ENCODE results near the gene GRN. TPM values are rescaled to one million over a fixed set of nuclear protein-coding genes. Genes with fewer than 3 reads are reported as not detected.

GRN gene
- 285 and 293 TPM in 2 replicates for total RNA-seq (2014; rRNA removed; shearing (Covaris generic))

DNA sequence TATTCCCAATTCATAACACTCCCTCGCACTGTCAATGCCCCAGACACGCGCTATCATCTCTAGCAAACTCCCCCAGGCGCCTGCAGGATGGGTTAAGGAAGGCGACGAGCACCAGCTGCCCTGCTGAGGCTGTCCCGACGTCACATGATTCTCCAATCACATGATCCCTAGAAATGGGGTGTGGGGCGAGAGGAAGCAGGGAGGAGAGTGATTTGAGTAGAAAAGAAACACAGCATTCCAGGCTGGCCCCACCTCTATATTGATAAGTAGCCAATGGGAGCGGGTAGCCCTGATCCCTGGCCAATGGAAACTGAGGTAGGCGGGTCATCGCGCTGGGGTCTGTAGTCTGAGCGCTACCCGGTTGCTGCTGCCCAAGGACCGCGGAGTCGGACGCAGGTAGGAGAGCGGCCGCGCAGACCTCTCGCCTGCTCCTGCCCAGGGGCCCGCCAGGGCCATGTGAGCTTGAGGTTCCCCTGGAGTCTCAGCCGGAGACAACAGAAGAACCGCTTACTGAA, at the start of gene GRN:
GRN (plus strand) TSS at position 364 of the 515 bp plus-strand sequence. CDS start 3,863 bp downstream, outside the sequence.
- peak; percentile 99 for DNase-seq (ENCODE audit: low spot score)

DNA sequence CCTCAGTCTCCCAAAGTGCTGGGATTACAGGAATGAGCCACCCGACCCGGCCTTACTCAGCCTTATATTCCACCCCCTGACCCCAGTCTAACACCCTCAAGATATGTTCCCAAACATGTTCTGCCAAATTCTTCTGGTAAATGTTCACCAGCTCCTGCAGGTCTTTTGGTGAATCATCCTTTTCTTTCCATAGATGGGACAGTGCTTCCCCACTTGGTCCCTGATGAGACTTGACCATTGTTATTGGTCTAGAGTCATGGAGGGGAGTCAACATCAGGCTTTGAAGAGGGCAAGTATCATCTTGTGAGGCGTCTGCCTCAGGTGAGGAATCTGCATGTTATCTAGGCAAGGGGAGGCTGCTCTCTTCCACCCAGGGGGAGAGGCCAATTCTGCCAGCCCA, 47.1 kb upstream of the GRN start:
- DNase-seq (ENCODE audit: low spot score): no peak

DNA sequence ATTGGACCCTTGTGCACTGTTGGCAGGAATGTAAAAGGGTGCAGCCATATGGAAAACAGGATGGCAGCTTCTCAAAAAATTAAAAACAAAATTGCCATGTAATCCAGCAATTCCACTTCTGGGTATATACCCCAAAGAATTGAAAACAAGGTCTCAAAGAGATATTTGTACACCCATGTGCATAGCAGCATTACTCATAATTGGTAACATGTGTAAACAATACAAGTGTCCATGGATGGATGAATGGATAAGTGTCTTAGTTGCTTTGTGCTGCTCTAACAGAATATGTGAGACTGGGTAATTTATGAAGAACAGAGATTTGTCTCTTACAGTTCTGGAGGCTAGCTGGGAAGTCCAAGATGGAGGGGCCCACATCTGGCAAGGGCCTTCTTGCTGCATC, 40.5 kb upstream of the GRN start:
- DNase-seq (ENCODE audit: low spot score): no peak

DNA sequence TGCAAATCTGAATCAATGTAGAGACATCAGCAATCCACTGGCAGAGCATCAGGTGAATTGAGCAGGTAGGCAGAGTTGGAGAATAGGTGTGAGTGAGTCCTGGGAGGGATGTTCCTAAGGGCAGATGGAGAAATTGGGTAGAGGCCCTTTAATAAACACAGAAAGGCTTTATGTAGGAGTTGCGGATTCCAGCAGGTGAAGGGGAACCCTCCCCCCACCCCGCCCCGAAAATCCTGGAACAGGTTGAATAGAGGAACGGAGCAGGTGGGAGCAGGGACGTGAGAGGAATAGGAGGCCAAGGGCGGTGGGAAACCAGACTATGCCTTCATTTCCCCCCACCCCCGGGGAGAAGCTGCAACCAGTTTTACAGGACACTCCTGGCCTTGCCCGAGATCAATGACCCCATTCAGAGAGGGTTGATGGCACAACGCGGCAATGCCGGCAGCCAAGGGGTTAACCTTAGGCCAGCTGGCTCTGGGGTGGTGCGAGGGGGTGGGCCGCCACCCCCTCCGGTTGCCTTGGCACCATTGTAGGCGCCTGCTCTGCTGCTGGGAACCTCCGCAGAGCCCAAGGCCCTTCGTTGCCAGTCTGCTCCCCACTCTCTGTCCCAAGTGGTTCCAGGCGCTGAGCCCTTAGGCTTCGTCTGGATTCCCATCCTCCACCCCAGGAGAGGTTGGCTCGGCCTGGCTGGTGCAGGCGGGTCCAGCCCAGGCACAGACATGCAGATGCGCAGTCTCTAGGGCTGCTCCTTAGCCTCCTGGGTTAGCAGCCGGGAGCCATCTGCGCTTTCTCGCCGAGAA, 37.5 kb upstream of the GRN start:
- DNase-seq (ENCODE audit: low spot score): peak; percentile 45

DNA sequence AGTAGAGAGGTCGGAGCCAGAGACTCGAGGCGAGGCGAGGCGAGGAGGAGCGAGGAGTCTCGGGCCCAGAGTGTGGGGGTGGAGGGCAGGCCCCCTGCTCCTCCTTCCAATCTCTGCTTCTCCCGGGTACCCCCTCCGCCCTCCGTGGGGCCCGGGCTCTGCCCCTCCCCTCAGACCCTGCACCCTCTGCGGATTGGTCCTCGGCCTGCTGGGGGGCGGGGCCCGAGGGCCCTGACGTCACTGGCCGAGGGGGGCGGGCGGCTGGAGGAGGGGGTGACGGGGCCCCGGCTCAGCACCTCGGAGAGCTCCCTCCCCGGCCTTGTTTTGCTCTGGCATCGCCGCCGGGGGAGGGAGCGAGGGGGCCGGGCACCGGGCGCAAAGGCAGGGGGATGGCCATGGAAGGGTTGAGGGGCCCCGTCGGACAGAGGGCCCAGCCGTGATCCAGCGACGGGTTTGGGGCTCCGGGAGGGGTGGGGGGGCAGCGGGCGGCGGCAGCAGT, 36.7 kb upstream of the GRN start, which contains the start of gene RUNDC3A:
RUNDC3A (plus strand) TSS at position 282 of the 499 bp plus-strand sequence. CDS start 232 bp downstream, outside the sequence.
- DNase-seq (ENCODE audit: low spot score): peak; percentile 69

DNA sequence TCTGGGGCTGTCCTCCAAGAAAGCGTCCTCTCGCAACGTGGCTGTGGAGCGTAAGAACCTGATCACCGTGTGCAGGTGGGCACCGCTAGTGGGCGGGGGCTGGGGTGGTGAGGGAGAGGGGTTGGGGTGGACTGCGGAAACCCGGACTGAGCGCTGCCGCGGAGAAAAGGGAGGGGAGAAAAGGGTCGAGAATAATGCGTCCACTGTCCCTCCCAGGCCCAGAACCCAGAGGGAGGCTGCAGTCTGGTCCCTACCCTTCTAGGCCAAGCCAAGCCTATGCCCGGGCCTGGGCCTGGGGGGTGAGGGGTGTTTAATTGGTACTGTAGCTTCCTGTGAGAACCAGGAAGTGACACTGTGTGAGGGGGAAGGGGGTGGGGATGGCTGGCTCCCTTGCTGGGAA, 36.2 kb upstream of the GRN start:
- DNase-seq (ENCODE audit: low spot score): no peak

DNA sequence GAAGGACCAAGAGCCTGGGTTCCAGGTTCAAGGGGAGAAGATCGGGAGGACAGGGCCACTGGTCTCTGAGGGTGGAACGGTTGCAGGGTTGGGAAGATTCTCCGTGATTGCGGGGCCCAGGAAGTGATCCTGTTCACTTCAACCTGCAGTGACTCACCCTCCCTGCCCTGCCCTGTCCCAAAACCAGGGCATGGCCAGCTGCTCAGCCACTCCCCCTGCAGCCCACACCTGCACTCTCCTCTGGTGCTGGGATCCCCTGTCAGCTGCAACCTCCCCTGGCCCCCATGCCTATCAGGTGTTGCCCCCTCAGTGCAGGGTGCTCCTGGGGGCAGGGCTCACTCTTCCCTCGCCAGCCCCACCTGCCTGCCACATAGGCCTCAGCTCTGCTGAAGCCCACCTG, 35.6 kb upstream of the GRN start:
- peak; percentile 27 for DNase-seq (ENCODE audit: low spot score)

DNA sequence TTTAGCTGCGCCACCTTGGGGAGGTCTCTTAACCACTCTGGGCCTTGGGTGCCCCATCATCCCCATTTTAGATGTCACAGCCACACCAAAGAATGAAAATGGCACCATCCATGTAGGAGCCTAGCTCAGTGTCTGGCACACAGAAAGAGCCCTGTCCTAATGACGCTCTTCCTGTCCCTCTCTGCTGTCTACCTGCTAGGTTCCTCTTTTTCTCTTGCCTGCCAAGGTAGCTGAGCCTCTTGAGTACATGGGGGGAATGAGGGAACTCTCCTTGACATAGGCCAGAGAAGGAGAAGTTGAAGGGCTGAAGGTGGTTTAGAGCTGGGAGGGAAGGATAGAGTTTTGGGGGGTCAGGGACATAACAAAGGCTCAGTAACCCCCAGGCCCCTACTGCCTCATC, 34.9 kb upstream of the GRN start:
- DNase-seq (ENCODE audit: low spot score): no peak

DNA sequence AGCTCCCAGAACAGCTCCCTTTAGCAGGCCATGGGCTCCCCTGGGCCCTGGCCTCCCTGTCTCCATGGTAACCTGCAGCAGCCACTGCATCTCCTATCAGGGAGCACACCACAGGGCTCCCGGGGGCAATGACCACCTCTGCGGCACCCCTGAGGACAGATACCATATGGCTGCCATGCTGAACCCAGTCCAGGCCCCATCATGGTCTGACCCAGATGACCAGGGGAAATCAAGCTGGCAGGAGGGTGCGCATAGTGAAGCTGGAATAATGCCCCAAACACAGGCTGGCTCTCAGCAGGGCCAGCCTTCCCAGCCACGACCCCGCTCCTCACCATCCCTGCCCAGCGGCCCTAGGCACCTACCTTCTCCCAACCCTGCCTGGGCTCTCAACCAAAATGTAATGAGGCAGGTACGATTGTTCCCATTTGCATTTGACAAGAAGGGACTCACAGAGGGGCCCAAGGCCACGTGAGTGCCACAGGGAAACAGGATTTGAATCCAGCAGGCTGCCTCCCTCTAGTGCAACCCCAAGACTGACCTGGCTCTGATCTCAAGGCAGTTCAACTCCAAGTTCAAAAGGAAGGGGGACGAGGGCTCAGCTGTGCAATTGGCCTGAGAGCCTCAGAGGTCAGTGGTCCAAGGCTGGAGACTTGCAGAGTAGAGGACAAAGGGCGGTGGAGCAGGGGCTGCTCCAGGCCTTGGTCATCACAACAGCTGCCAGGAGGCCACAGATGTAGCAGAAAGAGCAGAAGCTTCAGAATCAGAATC, 34.3 kb upstream of the GRN start:
- no peak for DNase-seq (ENCODE audit: low spot score)

DNA sequence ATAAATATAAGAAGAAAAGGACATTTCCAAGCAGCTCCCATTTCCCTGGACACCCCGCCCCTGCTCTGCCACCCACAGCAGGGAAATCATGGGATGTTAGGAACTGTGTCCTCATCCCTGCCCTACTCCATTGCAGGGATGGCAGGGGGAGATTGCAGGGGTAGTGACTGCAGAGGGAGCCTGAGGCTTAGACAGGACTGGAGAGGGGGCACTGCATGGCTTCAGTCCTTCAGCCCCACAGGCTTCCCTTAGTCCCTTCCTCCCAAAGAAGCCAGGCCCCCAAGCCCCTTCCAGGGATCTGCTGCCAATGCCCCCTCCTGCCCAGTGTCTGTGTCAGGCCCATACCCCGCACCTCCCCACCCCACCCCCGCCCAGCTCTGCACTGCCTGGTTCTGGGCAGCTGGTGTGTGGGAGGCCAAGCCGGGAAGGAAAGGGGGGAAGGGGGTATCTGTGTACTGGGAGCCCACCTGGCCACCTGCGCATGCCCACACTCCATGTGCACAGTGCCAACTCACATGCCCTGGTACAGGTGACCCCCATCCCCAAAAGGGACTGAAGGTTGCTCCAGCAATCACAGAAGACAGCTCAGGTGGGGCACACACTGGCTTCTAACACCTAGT, 33.4 kb upstream of the GRN start:
- no peak for DNase-seq (ENCODE audit: low spot score)

DNA sequence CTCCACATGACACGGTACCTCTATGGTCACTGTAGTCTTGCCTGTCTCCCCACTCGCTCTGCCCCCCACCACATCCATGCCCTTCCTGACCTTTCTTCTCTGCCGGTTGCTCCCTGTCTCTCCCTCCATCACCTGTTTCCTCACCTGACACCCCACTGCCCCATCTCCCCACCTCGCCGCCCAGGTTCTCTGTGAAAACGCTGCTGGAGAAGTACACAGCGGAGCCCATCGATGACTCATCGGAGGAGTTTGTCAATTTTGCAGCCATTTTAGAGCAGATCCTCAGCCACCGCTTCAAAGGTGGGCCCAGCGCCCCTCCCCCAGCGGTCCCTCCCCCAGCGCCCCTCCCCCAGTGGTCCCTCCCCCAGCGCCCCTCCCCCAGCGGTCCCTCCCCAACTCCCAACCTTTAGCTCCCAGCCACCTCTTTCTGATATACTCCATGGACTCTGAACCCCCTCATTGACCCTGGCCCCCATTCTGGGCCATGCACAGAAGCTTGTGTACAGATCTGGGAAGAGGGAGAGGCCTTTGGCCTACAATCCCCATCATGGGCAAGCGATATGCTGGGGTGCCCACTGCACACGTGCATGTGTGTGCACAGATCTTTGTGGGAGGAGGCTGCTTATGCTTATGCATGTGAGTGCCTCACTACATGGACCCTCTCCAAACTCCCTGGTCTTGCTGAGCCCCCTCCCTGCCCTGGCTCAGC, 32.6 kb upstream of the GRN start:
- no peak for DNase-seq (ENCODE audit: low spot score)

DNA sequence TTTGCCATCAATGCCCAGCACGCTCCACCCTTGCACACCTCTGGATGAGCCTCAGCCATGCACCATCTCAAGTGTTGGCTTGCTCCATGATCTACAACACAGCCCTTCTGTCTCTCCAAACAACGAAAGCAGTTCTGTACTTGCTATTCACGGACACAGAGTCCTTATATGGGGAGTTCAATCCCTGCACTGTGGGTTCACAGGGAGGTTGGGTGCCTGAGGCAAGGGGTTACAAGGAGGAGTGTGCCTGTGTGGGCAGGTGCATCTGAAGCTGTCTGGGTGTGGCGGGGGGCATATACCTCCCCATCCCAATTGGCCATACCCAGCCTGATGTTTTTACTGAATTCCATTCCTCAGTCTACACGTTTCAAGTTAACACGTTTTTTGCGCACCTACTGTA, 31.1 kb upstream of the GRN start:
- no peak for DNase-seq (ENCODE audit: low spot score)

DNA sequence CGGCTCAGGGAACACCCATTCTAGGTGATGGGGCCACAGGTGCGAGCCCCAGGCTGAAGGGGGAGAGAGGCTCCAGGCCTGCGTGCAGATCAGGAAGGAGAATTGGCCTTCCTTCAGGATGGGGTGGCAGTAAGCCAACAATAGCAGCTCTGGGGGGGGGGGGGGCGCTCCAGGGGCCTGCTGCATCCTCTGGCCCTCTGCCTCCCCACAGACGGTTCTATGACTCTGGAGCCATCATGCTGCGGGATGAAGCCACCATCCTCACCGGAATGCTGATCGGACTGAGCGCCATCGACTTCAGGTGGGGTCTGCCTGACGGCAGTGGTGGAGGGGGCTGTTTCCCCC, 30.6 kb upstream of the GRN start:
- DNase-seq (ENCODE audit: low spot score): no peak

DNA sequence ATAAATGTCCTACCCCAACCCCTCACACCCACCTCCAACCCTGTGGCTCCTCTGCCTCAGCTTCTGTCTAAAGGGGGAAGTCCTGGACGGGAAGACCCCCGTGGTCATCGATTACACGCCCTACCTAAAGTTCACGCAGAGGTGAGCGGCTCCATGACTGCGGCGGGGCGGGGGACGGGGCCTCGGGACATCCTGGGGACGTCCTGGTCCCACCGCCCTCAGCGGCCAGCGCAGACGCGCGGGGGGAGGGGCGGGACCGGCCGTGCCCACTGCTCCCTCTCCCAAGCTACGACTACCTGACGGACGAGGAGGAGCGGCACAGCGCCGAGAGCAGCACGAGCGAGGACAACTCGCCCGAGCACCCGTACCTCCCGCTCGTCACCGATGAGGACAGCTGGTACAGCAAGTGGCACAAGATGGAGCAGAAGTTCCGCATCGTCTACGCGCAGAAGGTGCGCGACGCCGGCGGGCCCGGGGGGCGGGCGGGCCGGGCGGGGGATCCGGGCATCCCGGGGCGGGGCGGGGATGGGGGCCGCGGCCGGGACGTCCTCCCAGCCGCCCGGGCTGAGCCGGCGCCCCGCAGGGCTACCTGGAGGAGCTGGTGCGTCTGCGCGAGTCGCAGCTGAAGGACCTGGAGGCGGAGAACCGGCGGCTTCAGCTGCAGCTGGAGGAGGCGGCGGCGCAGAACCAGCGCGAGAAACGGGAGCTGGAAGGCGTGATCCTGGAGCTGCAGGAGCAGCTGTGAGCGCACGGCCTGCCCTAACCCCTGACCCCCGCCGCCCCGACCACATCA, 30.0 kb upstream of the GRN start:
- no peak for DNase-seq (ENCODE audit: low spot score)

DNA sequence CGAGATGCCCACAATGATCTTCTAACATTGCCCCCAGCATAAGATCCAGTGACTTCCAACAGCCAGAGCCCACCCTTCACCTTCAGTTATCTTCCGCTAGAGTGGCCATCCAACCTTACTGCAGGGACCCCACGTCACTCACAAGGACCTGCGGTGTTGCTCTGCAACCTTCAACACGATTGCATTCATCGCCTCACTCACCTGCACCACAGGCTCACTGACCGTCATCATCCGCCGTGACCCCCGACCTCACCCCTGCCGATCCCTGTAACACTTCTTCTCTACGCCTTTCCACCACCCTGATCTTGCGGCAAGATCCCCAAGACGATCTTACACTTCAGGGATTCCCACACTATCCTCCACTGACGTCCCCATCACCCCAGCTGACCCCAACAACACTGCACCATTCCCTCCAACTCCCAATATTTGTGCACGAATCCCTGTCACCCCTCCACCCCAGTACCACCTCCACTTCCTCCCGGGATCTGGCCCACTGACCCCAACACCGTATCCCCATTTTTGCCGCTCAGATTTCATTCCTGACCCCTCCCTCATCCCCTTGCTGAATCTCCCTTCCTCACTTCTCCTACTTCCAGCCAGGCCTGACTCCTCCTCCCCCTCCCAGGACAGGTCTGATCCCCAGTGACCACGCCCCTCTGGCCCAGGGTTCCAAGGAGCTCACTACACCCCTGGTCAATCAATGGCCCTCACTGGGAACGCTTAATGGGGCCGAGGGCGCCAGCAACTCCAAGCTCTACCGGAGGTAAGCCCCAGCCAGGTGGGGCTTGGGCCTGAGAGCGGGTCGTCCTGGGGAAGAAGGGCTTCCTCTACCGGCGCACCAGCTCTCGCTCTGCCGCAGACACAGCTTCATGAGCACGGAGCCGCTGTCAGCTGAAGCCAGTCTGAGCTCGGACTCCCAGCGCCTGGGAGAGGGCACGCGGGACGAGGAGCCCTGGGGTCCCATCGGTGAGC, 29.1 kb upstream of the GRN start:
- DNase-seq (ENCODE audit: low spot score): no peak

DNA sequence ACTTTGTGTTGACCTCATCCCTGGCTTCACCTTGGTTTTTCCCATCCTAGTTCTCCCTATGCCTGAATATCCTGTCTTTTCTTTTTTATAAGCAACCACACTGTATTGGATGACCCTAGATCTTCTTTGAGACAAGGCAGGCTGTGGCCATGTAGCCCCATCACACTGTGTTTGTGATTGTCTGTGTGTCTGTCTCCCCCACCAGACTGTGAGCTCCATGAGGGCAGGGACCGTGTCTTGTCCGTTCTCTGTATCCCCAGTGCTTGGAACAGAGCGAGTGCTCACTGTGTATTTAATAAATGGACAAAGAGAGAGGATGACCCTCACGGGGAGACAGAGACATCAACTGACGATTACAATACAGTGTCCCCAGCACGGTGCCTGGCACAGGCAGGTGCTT, 27.6 kb upstream of the GRN start:
- no peak for DNase-seq (ENCODE audit: low spot score)

DNA sequence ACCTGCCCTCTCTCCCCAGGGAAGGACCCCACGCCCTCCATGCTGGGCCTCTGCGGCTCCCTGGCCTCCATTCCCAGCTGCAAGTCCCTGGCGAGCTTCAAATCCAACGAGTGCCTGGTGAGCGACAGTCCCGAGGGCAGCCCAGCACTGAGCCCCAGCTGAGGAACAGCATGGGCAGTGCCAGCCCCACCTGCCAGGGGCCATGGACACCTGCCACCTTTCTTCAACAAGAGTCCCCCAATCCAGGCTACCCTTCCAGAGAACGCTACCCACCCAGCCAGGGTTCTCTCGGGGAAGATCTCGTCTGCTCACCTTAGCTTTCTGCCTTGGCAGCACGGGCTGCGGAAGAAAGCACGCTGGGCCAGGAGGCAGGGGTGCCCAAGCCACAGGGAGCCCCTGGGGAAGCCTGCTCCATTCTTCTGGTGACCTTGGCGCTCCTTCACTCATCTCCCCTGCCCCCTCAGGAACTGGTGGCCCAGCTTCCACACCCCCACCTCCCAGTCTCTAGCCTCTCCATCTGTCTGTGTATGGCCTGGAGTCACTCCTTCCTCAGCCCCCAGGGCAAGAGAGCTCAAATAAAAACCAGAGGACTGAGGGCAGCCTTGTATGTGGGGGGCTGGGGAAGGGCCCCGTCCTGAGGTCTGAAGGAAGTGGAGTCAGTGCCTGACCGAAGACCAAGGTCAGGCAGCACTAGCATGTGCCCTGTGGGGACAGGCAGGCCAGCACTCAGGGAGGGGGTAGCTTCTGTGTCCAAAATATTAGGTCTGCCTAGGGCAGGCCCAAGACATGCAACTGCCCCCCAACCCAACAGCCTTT, 26.8 kb upstream of the GRN start:
- DNase-seq (ENCODE audit: low spot score): no peak

DNA sequence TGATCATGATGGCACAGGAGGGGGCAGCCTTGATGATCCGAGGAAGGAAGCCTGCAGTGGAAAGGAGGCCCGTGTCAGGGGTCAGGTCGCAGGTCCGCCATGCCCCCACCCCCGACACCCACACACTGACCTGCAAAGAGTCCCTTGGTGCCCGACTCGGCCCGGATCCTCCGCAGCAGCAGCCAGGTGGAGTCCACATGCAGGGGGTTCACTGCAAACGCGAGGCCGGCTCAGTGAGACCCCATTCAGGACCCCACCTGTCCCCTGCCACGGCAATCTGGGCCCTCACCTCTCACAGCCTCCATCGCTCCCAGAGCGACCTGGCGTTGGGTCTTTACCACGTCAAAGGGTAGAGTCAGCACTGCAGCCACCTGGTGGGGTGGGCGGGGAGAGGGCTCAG, 25.0 kb upstream of the GRN start:
- DNase-seq (ENCODE audit: low spot score): no peak
